ENCODE measurements around the gene OLA1.

Gene OLA1

GRCh38 chr2:174233771-174234275, 14.5 kb downstream of the OLA1 start:
- H3K4me2 ChIP-seq (ENCODE audit: low read length), result no peak overlapping the region
- H2AFZ ChIP-seq, result no peak overlapping the region
- H3K9me3 ChIP-seq (ENCODE audit: control insufficient read depth, low read length), result no peaks in the 10 kb centered on the region
- H3K4me3 ChIP-seq (ENCODE audit: low read depth, low read length), result no peak overlapping the region
- H3K79me2 ChIP-seq, result peaks cover 33% of the 10 kb centered on the region
- H3K36me3 ChIP-seq (ENCODE audit: control insufficient read depth, insufficient read depth, low read length), result peaks cover 3% of the 10 kb centered on the region
- H3K27ac ChIP-seq, result no peak overlapping the region
- H3K4me1 ChIP-seq, result peaks cover 2% of the 10 kb centered on the region
- TF ChIP-seq CTCF (IDR thresholded peaks at IDR 0.05), result no peak
- no peaks in the 10 kb centered on the region for H3K27me3 ChIP-seq (ENCODE audit: control insufficient read depth, insufficient read depth, low read length)
- no peak overlapping the region for H3K9ac ChIP-seq

- Histone ChIP-seq H3K36me3 (ENCODE audit: control insufficient read depth, insufficient read depth, low read length) (no peaks in the 10 kb centered on the region), H3K79me2 (peaks cover 9% of the 10 kb centered on the region), H3K9ac (no peak overlapping the region), H3K4me3 (ENCODE audit: low read depth, low read length) (no peak overlapping the region), H3K4me2 (ENCODE audit: low read length) (no peak overlapping the region), H2AFZ (no peak overlapping the region), H3K27ac (no peak overlapping the region), H3K4me1 (peaks cover 2% of the 10 kb centered on the region), H3K27me3 (ENCODE audit: control insufficient read depth, insufficient read depth, low read length) (no peaks in the 10 kb centered on the region), H3K9me3 (ENCODE audit: control insufficient read depth, low read length) (no peaks in the 10 kb centered on the region)
- no peak for TF ChIP-seq CTCF (IDR thresholded peaks at IDR 0.05)
Measured at GRCh38 chr2:174227748-174228147, 20.6 kb downstream of the OLA1 start.

GRCh38 chr2:174224665-174225288, 23.6 kb downstream of the OLA1 start:
- H2AFZ ChIP-seq, result no peak overlapping the region
- H3K9ac ChIP-seq, result no peak overlapping the region
- H3K27ac ChIP-seq, result no peak overlapping the region
- no peak for TF ChIP-seq CTCF (IDR thresholded peaks at IDR 0.05)
- H3K27me3 ChIP-seq (ENCODE audit: control insufficient read depth, insufficient read depth, low read length), result no peaks in the 10 kb centered on the region
- no peaks in the 10 kb centered on the region for H3K4me1 ChIP-seq
- no peaks in the 10 kb centered on the region for H3K36me3 ChIP-seq (ENCODE audit: control insufficient read depth, insufficient read depth, low read length)
- no peak overlapping the region for H3K4me2 ChIP-seq (ENCODE audit: low read length)
- no peak overlapping the region for H3K4me3 ChIP-seq (ENCODE audit: low read depth, low read length)
- peaks cover 9% of the 10 kb centered on the region for H3K79me2 ChIP-seq
- H3K9me3 ChIP-seq (ENCODE audit: control insufficient read depth, low read length), result no peaks in the 10 kb centered on the region

GRCh38 chr2:174224125-174224524, 24.2 kb downstream of the OLA1 start:
- Histone ChIP-seq H3K27ac (no peak overlapping the region), H3K36me3 (ENCODE audit: control insufficient read depth, insufficient read depth, low read length) (no peaks in the 10 kb centered on the region), H3K4me2 (ENCODE audit: low read length) (no peak overlapping the region), H3K4me3 (ENCODE audit: low read depth, low read length) (no peak overlapping the region), H2AFZ (no peak overlapping the region), H3K79me2 (peaks cover 8% of the 10 kb centered on the region), H3K27me3 (ENCODE audit: control insufficient read depth, insufficient read depth, low read length) (no peaks in the 10 kb centered on the region), H3K4me1 (no peaks in the 10 kb centered on the region), H3K9ac (no peak overlapping the region), H3K9me3 (ENCODE audit: control insufficient read depth, low read length) (no peaks in the 10 kb centered on the region)
- TF ChIP-seq CTCF (IDR thresholded peaks at IDR 0.05), result no peak

GRCh38 chr2:174223388-174223787, 24.9 kb downstream of the OLA1 start:
- Histone ChIP-seq H3K4me1 (no peaks in the 10 kb centered on the region), H3K4me2 (ENCODE audit: low read length) (no peak overlapping the region), H3K27ac (no peak overlapping the region), H3K79me2 (peaks cover 5% of the 10 kb centered on the region), H3K9me3 (ENCODE audit: control insufficient read depth, low read length) (no peaks in the 10 kb centered on the region), H3K4me3 (ENCODE audit: low read depth, low read length) (no peak overlapping the region), H3K36me3 (ENCODE audit: control insufficient read depth, insufficient read depth, low read length) (no peaks in the 10 kb centered on the region), H3K27me3 (ENCODE audit: control insufficient read depth, insufficient read depth, low read length) (no peaks in the 10 kb centered on the region), H2AFZ (no peak overlapping the region), H3K9ac (no peak overlapping the region)
- TF ChIP-seq CTCF (IDR thresholded peaks at IDR 0.05), result no peak

Data from parathyroid adenoma (tissue), 2 donors.